Omental fat pad (tissue), 4 donors: ENCODE measurements around the gene CYTH3. TPM values are rescaled to one million over a fixed set of nuclear protein-coding genes. Genes with fewer than 3 reads are reported as not detected.
"Not testable (repeated sequence)": the region's sequence is repeated elsewhere in the genome, so short reads cannot be mapped to it uniquely, and the experiment has no call there.

Experiments used
- ATAC-seq: fragments of 150-250 bp; one replicate; pipeline ENCODE4 v1.9.1; 2016; ENCODE audit warnings: mild to moderate bottlenecking, moderate library complexity; ENCODE audit not compliant: low FRiP score
- DNase-seq: peaks from one replicate; pipeline ENCODE4 v3.0.0-alpha.2; 2019; ENCODE audit warnings: low spot score
- total RNA-seq, 4 donors: library from RNA; depleted of rRNA; stranded (reverse); fragments of >200 nt; gene quantifications; one replicate each; pipeline ENCODE4 v1.1.0, GENCODE V29; 2016
- TF ChIP-seq, protein P1 (sequence below), 3 donors: fragments of 450-650 bp; IDR thresholded peaks; one replicate each; pipeline ENCODE4 v1.5.1; 2016 to 2017; ENCODE audit warnings: antibody characterized with exemption in 3 of 3, mild to moderate bottlenecking in 3 of 3, moderate library complexity in 2 of 3

Gene CYTH3
- total RNA-seq, 4 donors from 2014 or later: 34.2 to 87.0 (median 60.2) TPM

DNA sequence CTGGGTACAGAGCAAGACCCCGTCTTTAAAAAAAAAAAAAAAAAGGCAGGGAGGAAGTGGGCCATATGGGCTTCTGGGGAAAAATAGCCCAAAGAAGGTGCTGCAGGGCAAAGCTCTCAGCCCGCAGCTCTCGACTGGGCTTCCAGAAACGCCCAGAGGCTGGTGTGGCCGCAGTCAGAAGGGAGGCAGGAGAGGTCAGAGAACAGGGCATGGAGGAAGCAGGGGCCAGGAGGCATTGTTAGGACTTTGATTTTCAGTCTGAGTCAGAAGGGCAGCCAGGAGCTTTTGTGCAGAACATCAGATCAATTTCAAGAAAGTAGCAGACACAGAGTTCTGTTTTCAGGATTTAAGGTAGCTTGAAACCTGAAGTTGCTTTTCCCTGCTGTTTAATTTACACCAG lies 35.3 kb upstream of the CYTH3 start:
- TF ChIP-seq, protein P1, sequence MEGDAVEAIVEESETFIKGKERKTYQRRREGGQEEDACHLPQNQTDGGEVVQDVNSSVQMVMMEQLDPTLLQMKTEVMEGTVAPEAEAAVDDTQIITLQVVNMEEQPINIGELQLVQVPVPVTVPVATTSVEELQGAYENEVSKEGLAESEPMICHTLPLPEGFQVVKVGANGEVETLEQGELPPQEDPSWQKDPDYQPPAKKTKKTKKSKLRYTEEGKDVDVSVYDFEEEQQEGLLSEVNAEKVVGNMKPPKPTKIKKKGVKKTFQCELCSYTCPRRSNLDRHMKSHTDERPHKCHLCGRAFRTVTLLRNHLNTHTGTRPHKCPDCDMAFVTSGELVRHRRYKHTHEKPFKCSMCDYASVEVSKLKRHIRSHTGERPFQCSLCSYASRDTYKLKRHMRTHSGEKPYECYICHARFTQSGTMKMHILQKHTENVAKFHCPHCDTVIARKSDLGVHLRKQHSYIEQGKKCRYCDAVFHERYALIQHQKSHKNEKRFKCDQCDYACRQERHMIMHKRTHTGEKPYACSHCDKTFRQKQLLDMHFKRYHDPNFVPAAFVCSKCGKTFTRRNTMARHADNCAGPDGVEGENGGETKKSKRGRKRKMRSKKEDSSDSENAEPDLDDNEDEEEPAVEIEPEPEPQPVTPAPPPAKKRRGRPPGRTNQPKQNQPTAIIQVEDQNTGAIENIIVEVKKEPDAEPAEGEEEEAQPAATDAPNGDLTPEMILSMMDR (IDR thresholded peaks at IDR 0.05): no peak
- DNase-seq (no peak), ATAC-seq (no peak)

DNA sequence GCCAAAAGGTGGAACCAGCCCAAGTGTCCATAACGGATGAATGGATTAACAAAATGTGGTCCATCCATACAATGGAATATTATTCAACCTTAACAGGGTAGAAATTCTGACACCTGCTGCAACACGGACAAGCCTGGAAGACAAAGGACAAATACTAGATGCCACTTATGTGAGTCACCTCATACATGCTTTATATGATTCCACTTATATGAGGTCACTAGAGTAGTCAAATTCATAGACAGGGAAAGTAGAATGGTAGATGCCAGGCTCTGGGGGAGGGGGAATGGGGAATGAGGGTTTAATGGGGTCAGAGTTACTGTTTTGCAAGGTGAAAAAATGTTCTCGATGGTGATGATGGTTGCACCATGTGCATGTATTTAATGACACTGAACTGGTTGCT lies 34.0 kb upstream of the CYTH3 start:
- TF ChIP-seq, protein P1 (IDR thresholded peaks at IDR 0.05): no peak
- DNase-seq (no peak), ATAC-seq (no peak)

DNA sequence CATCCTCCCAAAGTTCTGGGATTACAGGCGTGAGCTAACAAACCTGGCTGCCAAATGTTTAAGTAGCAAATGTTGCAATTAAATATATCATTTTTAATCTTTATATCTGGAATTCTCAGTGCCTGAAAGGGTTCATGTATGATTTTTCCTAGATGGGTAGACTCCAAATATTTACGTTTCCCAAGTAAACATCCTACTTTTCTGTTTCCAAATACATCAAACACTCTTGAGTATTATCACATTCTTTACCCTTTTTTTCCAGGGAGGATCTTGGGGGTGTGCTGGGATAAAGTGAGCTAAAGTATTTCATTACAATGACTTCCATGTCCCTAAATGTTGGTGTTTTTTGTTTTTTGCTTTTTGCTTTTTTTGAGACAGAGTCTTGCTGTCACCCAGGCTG lies 32.9 kb upstream of the CYTH3 start:
- no peak for DNase-seq
- TF ChIP-seq, protein P1 (IDR thresholded peaks at IDR 0.05): no peak
- ATAC-seq: no peak

DNA sequence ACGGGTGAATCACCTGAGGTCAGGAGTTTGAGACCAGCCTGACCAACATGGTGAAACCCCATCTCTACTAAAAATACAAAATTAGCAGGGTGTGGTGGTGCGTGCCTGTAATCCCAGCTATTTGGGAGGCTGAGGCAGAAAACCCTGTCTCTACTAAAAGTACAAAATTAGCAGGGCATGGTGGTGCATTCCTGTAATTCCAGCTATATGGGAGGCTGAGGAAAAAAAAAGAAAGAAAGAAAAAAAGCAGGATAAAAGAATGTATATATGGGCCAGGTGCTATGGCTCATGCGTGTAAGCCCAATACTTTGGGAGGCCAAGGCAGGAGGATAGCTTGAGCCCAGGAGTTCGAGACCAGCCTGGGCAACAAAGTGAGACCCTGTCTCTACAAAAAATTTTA lies 29.0 kb upstream of the CYTH3 start:
- not testable (repeated sequence) for DNase-seq, ATAC-seq

DNA sequence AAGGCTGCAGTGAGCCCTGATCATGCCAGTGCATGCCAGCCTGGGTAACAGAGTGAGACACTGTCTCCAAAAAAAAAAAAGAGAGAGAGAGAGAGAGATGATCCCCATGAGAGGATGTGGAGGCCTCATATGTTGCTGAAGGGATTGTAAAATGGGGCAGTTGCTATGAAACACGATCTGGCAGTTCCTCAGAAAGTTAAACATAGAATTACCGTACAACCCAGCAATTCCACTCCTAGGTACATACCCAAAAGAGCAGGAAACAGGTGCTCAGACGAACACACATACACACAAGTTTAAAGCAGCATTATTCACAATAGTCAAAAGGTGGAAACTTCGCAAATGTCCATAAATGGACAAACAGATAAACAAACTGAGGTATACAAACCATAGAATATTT lies 27.4 kb upstream of the CYTH3 start:
- DNase-seq (no peak), ATAC-seq (no peak)
- TF ChIP-seq, protein P1 (IDR thresholded peaks at IDR 0.05): no peak

DNA sequence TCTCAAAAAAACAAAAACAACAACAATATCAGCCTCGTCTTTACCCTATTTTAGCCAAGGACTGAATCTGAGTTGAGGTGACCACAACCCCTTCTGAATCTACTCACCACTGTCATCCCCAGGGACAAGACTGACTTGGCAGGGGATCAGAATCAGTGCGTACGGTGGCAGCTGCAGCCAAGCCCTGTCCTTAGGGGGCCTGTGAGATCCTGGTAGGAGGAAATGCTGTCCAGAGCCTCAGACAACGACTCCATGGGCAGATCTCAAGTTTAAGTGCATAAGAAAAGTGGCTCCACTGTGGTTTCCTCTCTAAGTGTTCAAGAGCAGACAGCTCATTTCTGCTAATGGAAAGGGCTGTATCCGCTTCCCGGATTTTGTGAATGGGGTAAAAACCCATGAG lies 22.4 kb upstream of the CYTH3 start:
- ATAC-seq: no peak
- DNase-seq: no peak
- TF ChIP-seq, protein P1 (IDR thresholded peaks at IDR 0.05): no peak

DNA sequence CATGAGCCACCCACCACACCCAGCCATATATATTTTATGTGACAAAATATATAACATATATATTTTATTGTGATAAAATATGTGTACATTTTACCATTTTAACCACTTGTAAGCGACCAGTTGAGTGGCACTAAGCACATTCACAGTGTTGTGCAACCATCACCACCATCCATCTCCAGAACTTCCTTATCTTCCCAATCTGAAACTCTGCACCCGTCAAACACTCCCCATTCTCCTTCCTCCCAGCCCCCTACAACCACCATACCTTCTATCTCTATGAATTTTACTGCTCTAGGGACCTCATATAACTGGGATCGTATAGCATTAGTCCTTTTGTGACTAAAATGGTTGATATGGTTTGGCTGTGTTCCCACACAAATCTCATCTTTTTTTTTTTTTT lies 20.8 kb upstream of the CYTH3 start:
- TF ChIP-seq, protein P1 (IDR thresholded peaks at IDR 0.05): no peak
- DNase-seq (no peak), ATAC-seq (no peak)

DNA sequence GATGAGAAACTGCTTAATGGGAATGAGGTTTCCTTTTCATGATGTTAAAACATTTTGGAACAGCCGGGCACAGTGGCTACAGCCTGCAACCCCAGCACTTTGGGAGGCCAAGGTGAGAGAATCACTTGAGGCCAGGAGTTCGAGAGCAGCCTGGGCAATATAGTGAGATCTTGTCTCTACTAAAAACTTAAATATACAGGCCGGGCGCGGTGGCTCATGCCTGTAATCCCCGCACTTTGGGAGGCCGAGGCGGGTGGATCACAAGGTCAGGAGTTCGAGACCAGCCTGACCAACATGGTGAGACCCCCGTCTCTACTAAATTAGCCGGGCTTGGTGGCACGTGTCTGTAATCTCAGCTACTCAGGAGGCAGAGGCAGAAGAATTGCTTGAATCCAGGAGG lies 19.5 kb upstream of the CYTH3 start:
- DNase-seq, ATAC-seq: not testable (repeated sequence)
